HCT116 (cell line): ENCODE data around the gene SNX2. TPM values are rescaled to one million over a fixed set of nuclear protein-coding genes. Genes with fewer than 3 reads are reported as not detected.
"Not testable (repeated sequence)": the region's sequence is repeated elsewhere in the genome, so short reads cannot be mapped to it uniquely, and the experiment has no call there.

Experiments
- ATAC-seq: fragments of 200-7000 bp; cut with Tn5 transposase; 2 replicates; pipeline ENCODE4 v1.9.1; 2020; ENCODE audit warnings: mild to moderate bottlenecking, moderate library complexity
- BruUV-seq: library from RNA; stranded (reverse); fragments of 400-500 nt; replicated peaks from 2 replicates; lab custom pipeline; 2021; lab: Mats Ljungman, UMichigan
- CTCF ChIA-PET: fragments of 300-600 bp; sonication (Branson Sonifier 250); formaldehyde crosslinking; loops from one replicate; lab custom pipeline; 2021; ENCODE audit warnings: antibody characterized with exemption; lab: Charles Lee
- POLR2A ChIA-PET: fragments of 300-600, 350-600 bp; sonication (Branson Sonifier 250); formaldehyde crosslinking; loops from one replicate; lab custom pipeline; 2021; ENCODE audit warnings: antibody characterized with exemption; lab: Charles Lee
- RAD21 ChIA-PET, 2 experiments: fragments of 300-600 bp; sonication (Branson Sonifier 250); formaldehyde crosslinking; loops; one replicate each; lab custom pipeline; 2023; ENCODE audit warnings: low total read pairs in 2 of 2; ENCODE audit not compliant: uncharacterized antibody in 2 of 2, unreplicated experiment in 2 of 2, low non-redundant PET in 1 of 2; lab: Charles Lee
- DNase-seq: peaks from one replicate; pipeline ENCODE4 v3.0.0-alpha.2; 2010; ENCODE audit warnings: low read depth, low spot score
- H2AFZ ChIP-seq: fragments of 200-600 bp; shearing (Covaris generic), sonication (generic); 2 replicates; pipeline ENCODE4 v1.6.1; 2017; ENCODE audit warnings: low read depth, mixed run types, mixed read lengths, antibody characterized with exemption, low read length; ENCODE audit not compliant: poor library complexity, severe bottlenecking
- H3K27ac ChIP-seq: 2 replicates; pipeline ENCODE4 v1.5.1; 2012; ENCODE audit warnings: low read depth, low read length
- H3K27me3 ChIP-seq: fragments of 200-600 bp; sonication (generic); 2 replicates; pipeline ENCODE4 v1.6.1; 2016; ENCODE audit warnings: mixed run types, low read length, mixed read lengths; ENCODE audit not compliant: insufficient read depth
- H3K36me3 ChIP-seq, 2 experiments: fragments of 200-500 bp in 1 of 2; fragments of 200-600 bp in 1 of 2; sonication (Bioruptor generic) in 1 of 2; sonication (generic) in 1 of 2; 2 replicates each; pipeline versions ENCODE4 v1.5.1 to v1.6.1; 2014 to 2016; ENCODE audit warnings: low read length in 2 of 2, inconsistent platforms in 1 of 2, mixed read lengths in 1 of 2, mixed run types in 1 of 2; ENCODE audit not compliant: insufficient read depth in 2 of 2, control insufficient read depth in 1 of 2
- H3K4me1 ChIP-seq, 2 experiments: fragments of 200-600 bp in 1 of 2; sonication (generic) in 1 of 2; 2 replicates each; pipeline versions ENCODE4 v1.5.1 to v1.6.1; 2012 to 2017; ENCODE audit warnings: low read length in 2 of 2, inconsistent platforms in 1 of 2, mild to moderate bottlenecking in 1 of 2, mixed read lengths in 1 of 2, mixed run types in 1 of 2, moderate library complexity in 1 of 2; ENCODE audit not compliant: insufficient read depth in 2 of 2, control insufficient read depth in 1 of 2
- H3K4me2 ChIP-seq: fragments of 200-600 bp; sonication (generic); 2 replicates; pipeline ENCODE4 v1.6.1; 2017; ENCODE audit warnings: mixed run types, low read length, mixed read lengths
- H3K4me3 ChIP-seq, 2 experiments: fragments of 200-600 bp in 1 of 2; sonication (generic) in 1 of 2; replicated peaks in 1 of 2; 2 replicates each; pipeline ENCODE4 v1.5.1; 2011 to 2016; ENCODE audit warnings: low read length in 2 of 2, control low read depth in 1 of 2, low read depth in 1 of 2, mild to moderate bottlenecking in 1 of 2, mixed read lengths in 1 of 2, mixed run types in 1 of 2
- H3K79me2 ChIP-seq: fragments of 200-600 bp; sonication (generic); 2 replicates; pipeline ENCODE4 v1.6.1; 2017; ENCODE audit warnings: mild to moderate bottlenecking, mixed run types, low read length, moderate library complexity, mixed read lengths; ENCODE audit not compliant: insufficient read depth
- H3K9ac ChIP-seq: fragments of 200-600 bp; sonication (generic); 2 replicates; pipeline ENCODE4 v1.6.1; 2016; ENCODE audit warnings: low read length, mixed read lengths
- H3K9me2 ChIP-seq: fragments of 200-600 bp; sonication (generic), shearing (Covaris generic); 2 replicates; pipeline ENCODE4 v1.6.1; 2017; ENCODE audit warnings: mixed run types, mild to moderate bottlenecking, moderate library complexity; ENCODE audit not compliant: insufficient read depth
- H3K9me3 ChIP-seq, 2 experiments: fragments of 200-500 bp in 1 of 2; fragments of 200-600 bp in 1 of 2; sonication (Bioruptor generic) in 1 of 2; sonication (generic) in 1 of 2; 2 replicates each; pipeline ENCODE4 v1.6.1; 2014 to 2017; ENCODE audit warnings: low read length in 2 of 2, mixed read lengths in 2 of 2, inconsistent platforms in 1 of 2, low read depth in 1 of 2, mild to moderate bottlenecking in 1 of 2, mixed run types in 1 of 2, moderate library complexity in 1 of 2; ENCODE audit not compliant: control insufficient read depth in 1 of 2, insufficient read depth in 1 of 2
- H4K20me1 ChIP-seq: fragments of 200-600 bp; sonication (generic), shearing (Covaris generic); 2 replicates; pipeline ENCODE4 v1.6.1; 2017; ENCODE audit warnings: mixed run types, mild to moderate bottlenecking, moderate library complexity; ENCODE audit not compliant: insufficient read depth
- ATF3 ChIP-seq: IDR thresholded peaks from 2 replicates; pipeline ENCODE4 v1.6.1; 2012
- EGR1 ChIP-seq: IDR thresholded peaks from 2 replicates; pipeline ENCODE4 v1.6.1; 2012; ENCODE audit warnings: low read depth
- POLR2A ChIP-seq: IDR thresholded peaks from 2 replicates; pipeline ENCODE4 v1.7.0; 2011; ENCODE audit warnings: borderline replicate concordance; ENCODE audit not compliant: insufficient read depth, insufficient read length; ENCODE audit errors: extremely low read depth
- SIN3A ChIP-seq: IDR thresholded peaks from 2 replicates; pipeline ENCODE4 v1.6.1; 2012; ENCODE audit warnings: low read depth
- YY1 ChIP-seq: IDR thresholded peaks from 2 replicates; pipeline ENCODE4 v1.6.1; 2011; ENCODE audit warnings: low read length, low read depth, moderate library complexity, mild to moderate bottlenecking; ENCODE audit not compliant: insufficient replicate concordance; ENCODE audit errors: extremely low read depth
- intact Hi-C: fragments of 100-400 bp; cut with micrococcal nuclease; formaldehyde crosslinking; loops from 2 replicates; pipeline ENCODE4 v1.10.0; 2022
- total RNA-seq: library from RNA; stranded (reverse); gene quantifications from one replicate; pipeline ENCODE4 v1.2.1, GENCODE V29; 2021; ENCODE audit not compliant: unreplicated experiment

SNX2 gene
- total RNA-seq, 1 experiment from 2014 or later = 57.7 TPM

GRCh38 chr5:122761115-122761514 lies 13.8 kb upstream of the SNX2 start:
- Histone ChIP-seq H3K27ac (no peak overlapping the region), H2AFZ (no peak overlapping the region), H3K27me3 (no peaks in the 10 kb centered on the region), H3K36me3 (no peaks in the 10 kb centered on the region), H4K20me1 (no peaks in the 10 kb centered on the region), H3K9ac (no peak overlapping the region), H3K4me2 (no peak overlapping the region), H3K79me2 (no peaks in the 10 kb centered on the region), H3K4me1 (no peaks in the 10 kb centered on the region), H3K4me3 (no peak overlapping the region), H3K9me2 (no peaks in the 10 kb centered on the region), H3K9me3 (no peaks in the 10 kb centered on the region)
- TF ChIP-seq YY1 (no peak), EGR1 (no peak), ATF3 (no peak), SIN3A (no peak), POLR2A (no peak)
- ATAC-seq (no peak), DNase-seq (no peak)
- intact Hi-C loops = no loop called here
- BruUV-seq = no TSS peak
- POLR2A ChIA-PET = no interaction called here
- CTCF ChIA-PET = no interaction called here
- RAD21 ChIA-PET = no interaction called here

GRCh38 chr5:122761896-122762295 lies 13.0 kb upstream of the SNX2 start:
- H3K36me3 ChIP-seq, DNase-seq, ATAC-seq, H4K20me1 ChIP-seq, RAD21 ChIA-PET, H2AFZ ChIP-seq, H3K9me2 ChIP-seq, CTCF ChIA-PET, H3K4me3 ChIP-seq, intact Hi-C loops, H3K27me3 ChIP-seq, BruUV-seq, H3K79me2 ChIP-seq, H3K9me3 ChIP-seq, H3K9ac ChIP-seq, H3K27ac ChIP-seq, H3K4me1 ChIP-seq, H3K4me2 ChIP-seq: not testable (repeated sequence)
- POLR2A ChIA-PET = interaction anchor here (0.8 kb wide), 1 partner anchor 531 kb away, joined by 3 read pairs; no protein-coding TSS in a partner anchor
